K562 (cell line): ENCODE data around the gene ZNF563. TPM values are rescaled to one million over a fixed set of nuclear protein-coding genes. Genes with fewer than 3 reads are reported as not detected.

ENCODE experiments used
- DIDO1 ChIP-seq: fragments of 450-650 bp; IDR thresholded peaks from 2 replicates; pipeline ENCODE4 v1.6.1; 2016; ENCODE audit warnings: low read depth, missing biosample characterization, missing genetic modification characterization
- ELK3 ChIP-seq: fragments of 450-650 bp; formaldehyde crosslinking; IDR thresholded peaks from 2 replicates; pipeline ENCODE4 v1.4.0; 2020; ENCODE audit warnings: mild to moderate bottlenecking
- FOXP4 ChIP-seq: sonication (generic); formaldehyde crosslinking; IDR thresholded peaks from 2 replicates; pipeline ENCODE4 v1.8.0; 2022; ENCODE audit warnings: mild to moderate bottlenecking, missing genetic modification reagents, borderline replicate concordance
- GTF2A2 ChIP-seq: IDR thresholded peaks from 2 replicates; pipeline ENCODE4 v1.6.1; 2016; ENCODE audit warnings: mild to moderate bottlenecking, missing genetic modification characterization, missing compliant biosample characterization
- MCM5 ChIP-seq: fragments of 450-650 bp; IDR thresholded peaks from 2 replicates; pipeline ENCODE4 v1.6.1; 2016; ENCODE audit warnings: low read depth
- NCOR1 ChIP-seq: fragments of 450-650 bp; IDR thresholded peaks from 2 replicates; pipeline ENCODE4 v1.6.1; 2016; ENCODE audit warnings: mild to moderate bottlenecking, moderate library complexity
- NEUROD1 ChIP-seq: fragments of 150-350 bp; IDR thresholded peaks from 2 replicates; pipeline ENCODE4 v1.6.1; 2014; ENCODE audit warnings: borderline replicate concordance, low read length, low read depth; ENCODE audit not compliant: partially characterized antibody
- PML ChIP-seq: IDR thresholded peaks from 2 replicates; pipeline ENCODE4 v1.6.1; 2012; ENCODE audit warnings: low read length, inconsistent platforms
- SAP30 ChIP-seq: fragments of 200-600 bp; sonication (generic); IDR thresholded peaks from 2 replicates; pipeline ENCODE4 v1.6.1; 2012; ENCODE audit warnings: borderline replicate concordance, low read depth, mild to moderate bottlenecking, moderate library complexity, low read length, control low read depth, inconsistent platforms; ENCODE audit not compliant: insufficient read depth, poor library complexity, severe bottlenecking
- SMARCA5 ChIP-seq: fragments of 450-650 bp; IDR thresholded peaks from 2 replicates; pipeline ENCODE4 v1.6.1; 2016
- STAG1 ChIP-seq: sonication (generic); formaldehyde crosslinking; IDR thresholded peaks from 2 replicates; pipeline ENCODE4 v1.5.0; 2020; ENCODE audit warnings: missing genetic modification reagents, borderline replicate concordance
- TCF7L2 ChIP-seq: fragments of 150-350 bp; IDR thresholded peaks from 2 replicates; pipeline ENCODE4 v1.6.1; 2016; ENCODE audit warnings: low read depth, mild to moderate bottlenecking, low read length, moderate library complexity
- TEAD4 ChIP-seq, 2 experiments: sonication (generic) in 1 of 2; formaldehyde crosslinking in 1 of 2; IDR thresholded peaks; 2 replicates each; pipeline versions ENCODE4 v1.6.1 to v1.8.0; 2012 to 2022; ENCODE audit warnings: borderline replicate concordance in 1 of 2, inconsistent platforms in 1 of 2, low read length in 1 of 2, mild to moderate bottlenecking in 1 of 2, missing genetic modification reagents in 1 of 2
- TRIM25 ChIP-seq: fragments of 450-650 bp; IDR thresholded peaks from 2 replicates; pipeline ENCODE4 v1.7.0; 2016; ENCODE audit warnings: borderline replicate concordance
- XRCC3 ChIP-seq: fragments of 450-650 bp; IDR thresholded peaks from 2 replicates; pipeline ENCODE4 v1.6.1; 2017; ENCODE audit warnings: mild to moderate bottlenecking, moderate library complexity
- YY1 ChIP-seq, 3 experiments: IDR thresholded peaks; 2 replicates each; pipeline ENCODE4 v1.6.1; 2011; ENCODE audit warnings: low read length in 2 of 3, mild to moderate bottlenecking in 2 of 3, moderate library complexity in 2 of 3, borderline replicate concordance in 1 of 3, control low read depth in 1 of 3, low read depth in 1 of 3; ENCODE audit not compliant: insufficient read depth in 3 of 3, insufficient replicate concordance in 2 of 3, control insufficient read depth in 1 of 3, insufficient read length in 1 of 3; ENCODE audit errors: extremely low read depth in 1 of 3
- ZNF121 ChIP-seq: sonication (generic); formaldehyde crosslinking; conservative IDR thresholded peaks from 2 replicates; pipeline ENCODE4 v1.8.0; 2022; ENCODE audit warnings: missing genetic modification reagents
- ZNF140 ChIP-seq: fragments of 250-450 bp; sonication (Bioruptor Pico); IDR thresholded peaks from 2 replicates; pipeline ENCODE4 v1.8.0; 2021; ENCODE audit warnings: moderate library complexity, mild to moderate bottlenecking, inconsistent platforms
- ZNF583 ChIP-seq: fragments of 250-450 bp; sonication (Bioruptor Pico); IDR thresholded peaks from 2 replicates; pipeline ENCODE4 v1.4.0; 2020
- ZNF695 ChIP-seq: fragments of 450-650 bp; formaldehyde crosslinking; IDR thresholded peaks from 2 replicates; pipeline ENCODE4 v1.4.0; 2020; ENCODE audit warnings: mild to moderate bottlenecking, moderate library complexity
- polyA plus RNA-seq, 8 experiments: library from polyadenylated mRNA; depleted of rRNA in 4 of 8; stranded (reverse) in 5 of 8; unstranded in 3 of 8; fragments of >200 nt; fragmentation: Nextera tagmentation in 2 of 8; fragmentation: Illumina TruSeq in 1 of 8; extraction: Ambion mirVana in 2 of 8; extraction: Trizol in 1 of 8; gene quantifications; 2 replicates each; pipeline versions ENCODE4 v1.2.1 to v1.2.3, GENCODE V29; 2011 to 2014; ENCODE audit warnings: inconsistent platforms in 1 of 8, missing spikeins in 1 of 8
- total RNA-seq, 7 experiments: library from RNA; depleted of rRNA in 6 of 7; stranded (reverse); fragments of >200 nt in 6 of 7; fragmentation: Illumina TruSeq in 2 of 7; extraction: Trizol in 2 of 7; gene quantifications; 2 replicates each; pipeline versions ENCODE4 v1.2.1 to v1.2.3, GENCODE V29; 2011 to 2021; ENCODE audit warnings: low replicate concordance in 1 of 7

The ZNF563 gene
- total and polyA plus RNA-seq, 9 of the 15 experiments (the other 6 are each of a cell fraction or from before 2014, with no cell fraction given): 0.37 to 2.9 (median 0.74) TPM

GRCh38 chr19:12294249-12295158, 38.9 kb downstream of the ZNF563 start, which contains the start of gene ZNF44 (continued):
- TF ChIP-seq YY1 (IDR thresholded peaks at IDR 0.05; ENCODE audit: borderline replicate concordance in 1 of 3, control insufficient read depth in 1 of 3, extremely low read depth in 1 of 3, insufficient read depth in 3 of 3, insufficient read length in 1 of 3, insufficient replicate concordance in 2 of 3, low read depth in 1 of 3, low read length in 2 of 3): peak in 1 of 3 experiments; percentile 7
- TF ChIP-seq FOXP4 (CRISPR knock-in tag): no peak
- no peak for TF ChIP-seq ELK3
- no peak for TF ChIP-seq SAP30
- peak; percentile 70 for TF ChIP-seq NEUROD1
- no peak for TF ChIP-seq ZNF583 (CRISPR knock-in tag)
- no peak for TF ChIP-seq MCM5
- TF ChIP-seq GTF2A2 (tag): no peak
- no peak for TF ChIP-seq ZNF121
- TF ChIP-seq TEAD4 (IDR thresholded peaks at IDR 0.05; ENCODE audit: low read length): no peak
- no peak for TF ChIP-seq TEAD4 (CRISPR knock-in tag; IDR thresholded peaks at IDR 0.05; ENCODE audit: borderline replicate concordance)
- TF ChIP-seq SMARCA5: no peak
- TF ChIP-seq ZNF695: no peak
- TF ChIP-seq STAG1 (CRISPR knock-in tag): no peak
- no peak for TF ChIP-seq TCF7L2
- TF ChIP-seq NCOR1: no peak
- TF ChIP-seq TRIM25: no peak
- TF ChIP-seq DIDO1: no peak
- no peak; the same call in 1 of the 2 replicates for TF ChIP-seq PML
- no peak for TF ChIP-seq ZNF140 (CRISPR knock-in tag)
- no peak for TF ChIP-seq XRCC3
